ENCODE data around the gene ACY1.

ACY1 gene

GRCh38 chr3:52004163-52004787, 20.9 kb downstream of the ACY1 start:
- DNase-seq (ENCODE audit: low read depth in 1 of 2, low spot score in 1 of 2): no peak

GRCh38 chr3:52004906-52005395, 21.6 kb downstream of the ACY1 start:
- DNase-seq (ENCODE audit: low read depth in 1 of 2, low spot score in 1 of 2): no peak

- DNase-seq (ENCODE audit: low read depth in 1 of 2, low spot score in 1 of 2): no peak
Observed at GRCh38 chr3:52005571-52005986, 22.2 kb downstream of the ACY1 start.

- DNase-seq (ENCODE audit: low read depth in 1 of 2, low spot score in 1 of 2): no peak
Observed at GRCh38 chr3:52006017-52006819, 22.9 kb downstream of the ACY1 start.

GRCh38 chr3:52006820-52007133, 23.4 kb downstream of the ACY1 start:
- no peak for DNase-seq (ENCODE audit: low read depth in 1 of 2, low spot score in 1 of 2)

- no peak for DNase-seq (ENCODE audit: low read depth in 1 of 2, low spot score in 1 of 2)
Observed at GRCh38 chr3:52007291-52007690, 24.0 kb downstream of the ACY1 start.

GRCh38 chr3:52010431-52010830, 27.1 kb downstream of the ACY1 start:
- no peak for DNase-seq (ENCODE audit: low read depth in 1 of 2, low spot score in 1 of 2)

GRCh38 chr3:52012699-52013098, 29.4 kb downstream of the ACY1 start:
- DNase-seq (ENCODE audit: low read depth in 1 of 2, low spot score in 1 of 2): no peak

- DNase-seq (ENCODE audit: low read depth in 1 of 2, low spot score in 1 of 2): no peak
Observed at GRCh38 chr3:52013802-52014598, 30.7 kb downstream of the ACY1 start.

GRCh38 chr3:52014613-52015012, 31.3 kb downstream of the ACY1 start:
- DNase-seq (ENCODE audit: low read depth in 1 of 2, low spot score in 1 of 2): no peak

- no peak for DNase-seq (ENCODE audit: low read depth in 1 of 2, low spot score in 1 of 2)
Observed at GRCh38 chr3:52015438-52016228, 32.3 kb downstream of the ACY1 start.

- DNase-seq (ENCODE audit: low read depth in 1 of 2, low spot score in 1 of 2): no peak
Observed at GRCh38 chr3:52017586-52017985, 34.3 kb downstream of the ACY1 start.

GRCh38 chr3:52018319-52019000, 35.1 kb downstream of the ACY1 start:
- DNase-seq (ENCODE audit: low read depth in 1 of 2, low spot score in 1 of 2): no peak

GRCh38 chr3:52019352-52020080, 36.2 kb downstream of the ACY1 start:
- no peak for DNase-seq (ENCODE audit: low read depth in 1 of 2, low spot score in 1 of 2)

GRCh38 chr3:52020796-52021195, 37.5 kb downstream of the ACY1 start:
- no peak for DNase-seq (ENCODE audit: low read depth in 1 of 2, low spot score in 1 of 2)

- no peak for DNase-seq (ENCODE audit: low read depth in 1 of 2, low spot score in 1 of 2)
Observed at GRCh38 chr3:52021489-52022268, 38.3 kb downstream of the ACY1 start.

- no peak for DNase-seq (ENCODE audit: low read depth in 1 of 2, low spot score in 1 of 2)
Observed at GRCh38 chr3:52022323-52023100, 39.2 kb downstream of the ACY1 start.

GRCh38 chr3:52023101-52023770, 39.9 kb downstream of the ACY1 start:
- DNase-seq (ENCODE audit: low read depth in 1 of 2, low spot score in 1 of 2): no peak

All from activated CD4-positive, alpha-beta T cell treated with anti-CD3 and anti-CD28 coated beads, Interleukin-2, amount 50 U/mL, for 24 hours (primary cell).